ENCODE measurements around the gene APOM.

Gene APOM

DNA sequence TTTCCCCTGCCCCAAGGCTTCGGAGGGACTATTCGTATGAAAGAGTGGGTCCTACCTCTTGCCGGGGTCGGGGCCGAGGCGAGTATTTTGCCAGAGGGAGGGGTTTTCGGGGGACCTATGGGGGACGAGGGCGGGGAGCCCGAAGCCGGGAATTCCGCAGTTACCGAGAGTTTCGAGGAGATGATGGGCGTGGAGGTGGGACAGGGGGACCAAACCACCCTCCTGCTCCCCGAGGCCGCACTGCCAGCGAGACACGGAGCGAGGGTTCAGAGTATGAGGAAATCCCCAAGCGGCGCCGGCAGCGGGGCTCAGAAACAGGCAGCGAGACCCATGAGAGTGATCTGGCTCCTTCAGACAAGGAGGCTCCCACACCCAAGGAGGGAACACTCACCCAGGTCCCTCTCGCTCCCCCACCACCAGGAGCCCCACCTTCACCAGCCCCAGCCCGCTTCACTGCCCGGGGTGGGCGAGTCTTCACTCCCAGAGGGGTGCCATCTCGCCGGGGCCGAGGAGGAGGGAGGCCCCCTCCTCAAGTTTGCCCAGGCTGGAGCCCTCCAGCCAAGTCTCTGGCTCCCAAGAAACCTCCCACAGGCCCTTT, 23.9 kb upstream of the APOM start:
- DNase-seq = no peak

DNA sequence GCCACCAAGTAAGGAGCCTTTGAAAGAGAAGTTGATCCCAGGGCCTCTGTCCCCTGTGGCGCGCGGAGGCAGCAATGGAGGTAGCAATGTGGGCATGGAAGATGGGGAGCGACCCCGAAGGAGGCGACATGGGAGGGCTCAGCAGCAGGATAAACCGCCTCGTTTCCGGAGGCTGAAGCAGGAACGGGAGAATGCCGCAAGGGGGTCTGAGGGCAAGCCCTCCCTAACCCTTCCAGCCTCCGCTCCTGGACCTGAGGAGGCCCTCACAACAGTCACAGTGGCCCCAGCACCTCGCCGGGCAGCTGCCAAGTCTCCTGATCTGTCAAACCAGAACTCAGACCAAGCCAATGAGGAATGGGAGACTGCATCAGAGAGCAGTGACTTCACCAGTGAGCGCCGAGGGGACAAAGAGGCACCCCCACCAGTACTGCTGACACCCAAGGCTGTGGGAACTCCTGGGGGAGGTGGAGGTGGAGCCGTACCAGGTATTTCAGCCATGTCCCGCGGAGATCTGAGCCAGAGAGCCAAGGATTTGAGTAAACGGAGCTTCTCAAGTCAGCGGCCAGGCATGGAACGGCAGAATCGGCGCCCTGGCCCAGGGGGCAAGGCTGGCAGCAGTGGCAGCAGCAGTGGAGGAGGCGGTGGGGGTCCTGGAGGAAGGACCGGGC, 23.3 kb upstream of the APOM start:
- no peak for DNase-seq

GRCh38 chr6:31633447-31633846, 22.2 kb upstream of the APOM start:
- no peak for DNase-seq

DNA sequence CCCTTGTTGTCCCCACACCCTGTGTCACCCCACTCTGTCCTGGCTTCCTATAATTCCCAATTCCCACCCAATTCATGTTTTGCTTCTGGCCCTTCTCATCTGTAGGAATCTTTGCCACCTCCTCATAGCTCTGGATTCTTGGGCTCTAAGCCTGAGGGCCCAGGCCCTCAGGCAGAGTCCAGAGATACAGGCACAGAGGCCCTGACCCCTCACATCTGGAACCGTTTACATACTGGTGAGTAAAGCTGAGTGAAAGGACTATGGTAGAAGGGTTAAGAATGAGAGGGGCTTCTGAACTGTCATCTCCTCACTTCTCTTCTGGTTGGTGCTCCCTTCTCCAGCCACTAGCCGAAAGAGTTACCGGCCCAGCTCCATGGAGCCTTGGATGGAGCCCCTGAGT, 21.6 kb upstream of the APOM start:
- DNase-seq = no peak

DNA sequence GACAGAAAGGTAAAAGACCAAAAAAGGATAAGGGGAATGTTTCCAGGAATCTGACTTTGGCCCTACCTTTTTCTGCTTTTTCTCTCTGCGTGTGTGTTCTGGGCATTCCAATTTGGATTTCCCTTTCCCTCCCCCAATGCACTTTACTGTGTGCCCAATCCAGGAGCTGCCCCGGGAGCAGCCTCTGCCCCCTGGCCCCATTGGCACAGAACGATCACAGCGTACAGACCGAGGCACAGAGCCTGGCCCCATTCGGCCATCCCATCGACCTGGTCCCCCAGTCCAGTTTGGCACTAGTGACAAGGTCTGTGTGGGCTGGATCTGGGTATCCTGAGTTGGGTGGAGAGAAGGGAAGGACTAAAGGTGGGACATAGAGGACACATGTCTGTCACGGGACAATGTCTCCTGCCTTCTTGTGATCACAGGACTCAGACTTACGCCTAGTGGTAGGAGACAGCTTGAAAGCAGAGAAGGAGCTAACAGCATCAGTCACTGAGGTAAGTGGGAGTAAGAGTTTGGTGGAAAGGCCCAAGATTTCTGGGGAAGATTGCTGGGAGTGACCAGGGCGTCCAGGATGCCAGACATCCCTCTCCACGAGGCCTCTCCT, 20.6 kb upstream of the APOM start:
- DNase-seq = no peak

DNA sequence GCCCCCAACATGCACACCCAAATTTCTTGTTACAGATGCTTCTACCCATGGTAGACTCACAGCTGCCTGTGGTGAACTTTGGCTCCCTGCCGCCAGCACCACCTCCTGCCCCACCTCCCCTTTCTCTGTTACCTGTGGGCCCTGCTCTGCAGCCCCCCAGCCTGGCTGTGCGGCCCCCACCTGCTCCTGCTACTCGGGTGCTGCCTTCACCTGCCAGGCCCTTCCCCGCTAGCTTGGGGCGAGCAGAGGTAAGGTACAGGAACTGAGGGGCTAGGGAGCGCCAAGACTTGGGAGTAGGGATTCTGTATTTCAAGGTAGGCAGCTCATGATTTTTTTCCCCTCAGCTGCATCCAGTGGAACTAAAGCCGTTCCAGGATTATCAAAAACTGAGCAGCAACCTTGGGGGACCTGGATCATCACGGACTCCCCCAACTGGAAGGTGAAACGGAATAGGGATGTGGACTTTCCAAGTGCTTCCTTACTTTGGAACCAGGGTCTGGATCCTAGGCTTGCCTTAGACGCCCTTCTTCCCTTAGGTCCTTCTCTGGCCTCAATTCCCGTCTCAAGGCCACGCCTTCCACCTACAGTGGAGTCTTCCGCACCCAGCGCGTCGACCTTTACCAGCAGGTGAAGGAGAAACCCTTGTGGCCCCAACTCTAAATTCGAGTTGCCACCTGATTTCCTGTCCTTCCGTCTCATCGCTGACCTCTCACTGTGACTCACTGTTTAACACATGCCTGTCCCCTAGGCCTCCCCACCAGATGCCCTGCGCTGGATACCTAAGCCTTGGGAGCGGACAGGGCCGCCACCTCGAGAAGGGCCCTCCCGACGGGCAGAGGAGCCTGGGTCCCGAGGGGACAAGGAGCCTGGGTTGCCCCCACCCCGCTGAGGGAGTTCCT, 18.7 kb upstream of the APOM start:
- DNase-seq = no peak

DNA sequence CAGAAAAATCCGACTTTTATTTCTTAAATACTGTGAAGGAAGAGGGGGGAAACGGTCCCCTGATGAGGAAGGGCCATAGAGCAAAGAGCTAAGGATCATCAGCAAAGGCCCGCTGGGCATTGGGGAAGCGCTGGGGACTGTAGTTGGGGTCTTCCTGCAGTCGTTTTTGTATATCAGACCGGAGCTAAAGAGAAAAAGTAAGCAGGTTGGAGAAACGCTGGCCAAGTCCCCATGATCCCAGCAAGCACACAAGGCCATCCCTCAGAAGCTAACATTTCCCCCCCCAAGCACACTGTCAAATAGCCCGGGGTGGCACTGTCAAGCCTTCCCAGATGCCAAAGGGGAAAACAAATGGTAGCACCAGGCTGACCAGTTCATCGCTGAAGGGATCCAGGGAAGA, 16.7 kb upstream of the APOM start:
- DNase-seq = no peak

- DNase-seq = no peak
Observed at GRCh38 chr6:31639449-31639861, 16.2 kb upstream of the APOM start.

GRCh38 chr6:31640612-31641011, 15.1 kb upstream of the APOM start:
- DNase-seq = no peak

DNA sequence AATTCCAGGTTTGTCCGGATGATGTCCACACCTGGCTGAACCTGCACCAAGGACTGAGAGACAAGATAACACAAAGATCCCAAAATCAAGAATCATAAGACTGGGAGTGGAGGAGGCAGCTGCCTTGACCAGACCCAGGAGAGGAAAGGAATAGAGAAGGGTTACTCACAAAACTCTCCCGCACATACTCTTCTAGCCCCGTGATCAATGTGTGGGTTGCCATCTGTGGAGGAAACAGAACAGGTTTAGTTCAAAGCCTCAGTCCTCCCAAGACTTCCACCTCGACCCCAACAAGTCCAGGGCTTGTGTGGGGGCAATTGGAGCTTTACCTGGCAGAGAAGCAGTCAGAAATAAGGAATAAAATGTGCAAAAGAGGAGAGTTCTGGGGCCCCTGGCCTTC, 14.3 kb upstream of the APOM start:
- DNase-seq = no peak

DNA sequence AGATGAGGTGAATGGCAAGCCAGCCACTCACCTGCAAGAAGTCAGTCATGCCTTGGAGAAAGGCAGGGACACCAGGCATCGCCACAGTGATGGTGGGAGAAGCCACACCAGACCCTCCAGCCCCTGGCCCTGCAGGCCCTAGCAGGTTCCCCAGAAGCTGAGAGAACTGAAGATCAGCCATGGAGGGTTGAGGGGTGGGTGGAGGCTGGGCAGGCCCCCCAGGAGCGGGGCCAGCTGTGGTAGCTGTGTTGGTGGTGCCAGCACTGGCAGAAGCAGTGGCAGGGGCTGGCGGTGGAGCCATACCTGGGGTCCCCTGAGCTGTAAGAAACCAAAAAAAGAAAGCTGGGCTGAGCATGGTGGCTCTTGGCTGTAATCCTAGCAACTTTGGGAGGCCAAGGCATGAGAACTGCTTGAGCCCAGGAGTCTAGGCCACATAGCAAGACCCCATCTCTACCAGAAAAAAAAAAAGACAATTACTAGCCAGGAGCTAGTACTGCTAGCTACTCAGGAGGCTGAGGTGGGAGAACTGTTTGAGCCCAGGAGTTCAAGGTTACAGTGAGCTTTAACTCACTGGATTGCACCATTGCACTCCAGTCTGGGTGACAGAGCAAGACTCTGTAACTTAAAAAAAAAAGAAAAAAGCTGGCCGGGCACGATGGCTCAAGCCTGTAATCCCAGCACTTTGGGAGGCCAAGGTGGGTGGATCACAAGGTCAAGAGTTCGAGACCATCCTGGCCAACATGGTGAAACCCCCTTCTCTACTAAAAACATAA, 12.7 kb upstream of the APOM start:
- no peak for DNase-seq

DNA sequence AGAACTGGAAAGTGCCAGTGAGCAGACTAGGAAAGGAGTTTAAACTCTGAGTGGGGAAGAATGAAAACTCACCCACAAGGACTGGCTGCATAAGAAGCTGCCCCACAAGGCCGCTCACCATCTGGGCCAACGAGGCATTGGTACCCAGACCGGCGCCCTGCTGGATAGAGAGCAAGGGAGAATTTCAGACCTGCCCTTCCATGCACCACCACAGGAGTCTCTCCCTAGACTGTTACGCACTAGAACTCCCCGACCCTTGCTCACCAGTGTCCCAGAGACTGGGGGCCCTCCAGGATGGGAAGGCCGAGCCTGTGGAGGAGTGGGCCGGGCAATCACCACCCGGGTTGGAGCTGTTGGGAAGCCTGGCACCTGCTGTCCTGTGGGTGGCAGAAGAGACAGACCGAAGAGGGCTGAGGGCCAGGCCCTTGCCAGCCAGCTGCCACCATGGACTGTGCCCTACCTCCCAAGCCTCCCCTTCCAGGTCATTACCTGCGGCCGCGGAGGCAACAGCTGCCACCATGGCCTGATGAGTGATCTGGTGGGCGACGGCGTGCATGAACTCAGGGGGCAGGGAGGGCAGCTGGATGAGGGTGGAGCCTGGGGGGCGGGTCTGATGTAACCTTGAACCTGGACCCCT, 11.8 kb upstream of the APOM start:
- DNase-seq = no peak

GRCh38 chr6:31645325-31645724, 10.4 kb upstream of the APOM start:
- DNase-seq = no peak

DNA sequence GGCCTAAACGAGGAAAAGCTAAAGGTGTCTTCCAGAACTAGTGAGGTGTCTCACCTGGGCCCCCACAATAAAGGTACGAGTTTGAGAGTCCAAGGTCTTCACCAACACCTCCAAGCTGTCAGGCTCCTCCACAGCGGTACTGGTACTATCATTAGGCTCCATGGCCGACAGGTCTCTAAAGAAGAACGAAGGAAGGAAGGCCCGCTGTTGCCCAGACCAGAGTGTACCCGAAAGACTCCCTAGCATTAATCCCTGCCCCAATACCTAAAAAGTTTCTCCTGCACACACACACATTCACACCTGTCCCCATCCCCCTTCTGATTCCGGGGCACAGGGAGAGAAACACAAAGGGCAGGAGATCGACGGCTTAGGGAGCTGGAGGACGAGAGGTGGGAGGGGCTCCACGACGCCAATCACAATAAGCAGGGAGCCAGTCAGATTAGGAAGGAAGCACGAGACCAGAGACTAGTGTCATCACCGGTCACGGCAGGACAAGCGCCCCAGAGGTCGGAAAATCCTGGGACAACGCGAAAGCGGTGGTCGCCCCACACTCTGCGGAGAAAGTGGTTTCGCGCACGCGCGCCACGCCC, 4.0 kb upstream of the APOM start:
- no peak for DNase-seq

- no peak for DNase-seq
Observed at GRCh38 chr6:31652925-31653724, 2.6 kb upstream of the APOM start.

DNA sequence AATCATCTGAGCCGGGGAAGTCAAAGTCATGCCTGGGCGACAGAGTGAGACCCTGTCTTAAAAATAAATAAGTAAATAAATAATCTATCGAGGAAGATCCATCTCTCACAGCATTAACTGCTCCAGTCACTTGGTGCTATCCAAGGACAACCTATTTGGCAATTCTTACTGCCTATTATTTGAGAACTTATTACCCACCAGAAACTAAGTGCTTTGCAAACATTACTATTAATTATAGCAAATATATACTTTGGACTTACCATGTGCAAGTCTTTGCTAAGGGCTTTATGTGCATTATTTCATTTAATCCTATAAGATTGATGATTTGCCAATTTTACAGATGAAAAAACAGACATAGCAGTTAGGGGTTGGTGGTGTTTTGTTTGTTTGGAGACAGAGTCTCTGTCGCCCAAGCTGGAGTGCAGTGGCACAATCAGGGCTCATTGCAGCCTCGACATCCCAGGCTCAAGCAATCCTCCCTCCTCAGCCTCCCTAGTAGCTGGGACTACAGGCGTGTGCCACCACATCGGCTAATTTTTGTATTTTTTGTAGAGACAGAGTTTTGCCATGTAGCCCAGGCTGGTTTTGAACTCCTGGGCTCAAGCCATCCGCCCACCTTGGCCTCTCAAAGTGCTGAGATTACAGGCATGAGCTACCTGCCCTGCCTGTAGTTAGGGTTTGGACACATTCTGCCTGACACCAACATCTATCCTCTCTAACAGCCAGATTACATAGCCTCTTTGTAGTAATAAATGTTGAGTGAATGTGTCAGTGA, 933 bp upstream of the APOM start:
- no peak for DNase-seq

DNA sequence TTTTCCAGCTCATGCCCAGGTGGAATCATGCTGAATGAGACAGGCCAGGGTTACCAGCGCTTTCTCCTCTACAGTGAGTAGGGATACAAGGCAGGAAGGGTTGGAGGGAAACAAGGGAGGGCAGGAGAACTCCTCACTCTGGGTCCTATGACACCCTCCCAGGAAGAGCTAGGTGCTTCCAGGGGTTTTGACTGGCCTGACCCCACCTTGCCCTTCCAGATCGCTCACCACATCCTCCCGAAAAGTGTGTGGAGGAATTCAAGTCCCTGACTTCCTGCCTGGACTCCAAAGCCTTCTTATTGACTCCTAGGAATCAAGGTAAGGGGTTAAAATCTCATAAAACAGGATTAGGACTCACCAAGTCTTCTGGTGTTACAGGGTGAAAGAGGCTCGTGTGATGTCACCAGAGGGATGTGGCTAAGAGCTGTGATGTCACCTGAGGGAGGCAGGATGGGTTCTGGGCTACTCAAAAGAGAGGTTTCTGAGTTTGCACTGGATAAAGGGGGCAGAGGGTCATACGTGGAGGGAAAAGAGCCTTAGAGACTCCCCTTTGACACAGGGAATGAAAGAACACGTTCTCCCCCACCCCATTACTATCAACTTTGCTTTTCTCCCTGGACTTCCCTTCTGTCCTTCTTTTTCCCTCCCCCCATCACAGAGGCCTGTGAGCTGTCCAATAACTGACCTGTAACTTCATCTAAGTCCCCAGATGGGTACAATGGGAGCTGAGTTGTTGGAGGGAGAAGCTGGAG, 1.9 kb downstream of the APOM start:
- no peak for DNase-seq

DNA sequence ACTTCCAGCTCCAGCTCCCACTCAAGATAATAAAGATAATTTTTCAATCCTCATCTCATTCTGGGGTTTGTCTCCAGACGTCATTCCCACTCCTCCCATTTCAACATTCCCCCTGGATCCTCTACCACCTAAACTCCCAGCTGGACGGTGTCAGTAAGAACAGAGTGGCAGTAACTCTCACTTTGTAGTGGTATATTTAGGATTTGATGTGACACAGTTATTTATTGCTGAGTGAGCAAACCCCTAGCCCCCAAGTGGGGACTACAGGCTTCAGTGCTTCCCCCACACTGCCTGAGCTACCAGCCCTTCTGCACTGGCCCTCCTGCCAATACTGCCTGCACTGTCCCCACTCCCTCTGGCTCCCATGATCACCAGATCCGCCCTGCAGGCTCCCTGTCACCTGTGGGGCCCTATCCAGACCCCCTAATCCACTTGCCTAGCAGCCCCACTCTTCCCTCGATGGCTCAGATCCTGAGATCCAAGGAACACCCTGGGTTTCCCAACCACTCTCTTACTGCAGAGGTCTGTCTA, 2.5 kb downstream of the APOM start:
- no peak for DNase-seq

DNA sequence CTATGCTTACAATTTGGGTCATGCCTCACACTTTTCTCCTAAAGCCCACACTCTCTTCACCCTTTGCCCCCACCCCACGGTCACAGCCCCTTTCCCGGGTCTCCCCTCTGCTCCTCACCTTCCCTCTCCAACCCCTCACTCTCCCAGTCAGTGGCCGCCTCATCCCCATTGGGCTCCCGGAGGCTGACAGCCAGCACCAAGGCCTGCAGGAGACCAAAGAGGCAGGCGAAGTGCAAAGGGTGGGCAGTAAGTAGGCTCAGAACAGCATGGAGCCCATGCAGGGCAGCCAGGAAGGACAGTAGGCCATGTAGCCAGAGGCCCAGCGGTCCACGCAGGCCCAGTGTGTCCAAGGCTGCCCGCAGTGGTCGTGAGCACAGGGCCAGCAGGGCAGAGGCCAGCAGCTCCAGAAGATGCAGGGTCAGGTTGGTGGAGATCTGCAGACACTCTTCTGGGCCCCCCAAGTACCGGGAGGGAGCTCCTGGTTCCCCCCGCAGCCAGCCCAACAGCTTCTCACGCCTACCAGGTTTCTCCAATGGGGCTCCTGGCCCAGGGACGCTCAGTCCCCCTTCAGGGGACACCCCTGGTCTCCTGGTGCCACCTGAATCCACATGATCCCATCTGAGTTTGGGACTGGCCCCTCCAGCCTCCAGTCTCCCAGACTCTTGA, 3.4 kb downstream of the APOM start:
- no peak for DNase-seq

Data from activated CD4-positive, alpha-beta T cell treated with anti-CD3 and anti-CD28 coated beads for 1 hour (primary cell).